NCI-H2227 (cell line): Measurements from ENCODE around the gene RTN4.
A peak's percentile ranks its signal among the peaks of the same experiment; 100 is the strongest.

Experiments
- DNase-seq: peaks from one replicate; lab custom pipeline; 2025; ENCODE audit not compliant: unreplicated experiment; lab: John Stamatoyannopoulos, UW

RTN4 gene

GRCh38 chr2:55045780-55046179 is 4.5 kb downstream of the RTN4 start:
- no peak for DNase-seq

- no peak for DNase-seq
These were observed 6.4 kb downstream of the RTN4 start for GRCh38 chr2:55043841-55044240.

GRCh38 chr2:55038428-55038827 is 11.8 kb downstream of the RTN4 start:
- no peak for DNase-seq

GRCh38 chr2:55035716-55036115 is 14.5 kb downstream of the RTN4 start:
- no peak for DNase-seq

- DNase-seq = no peak
These were observed 16.3 kb downstream of the RTN4 start for GRCh38 chr2:55033921-55034320.

GRCh38 chr2:55033076-55033742 is 17.0 kb downstream of the RTN4 start:
- DNase-seq = no peak

GRCh38 chr2:55031505-55031904 is 18.7 kb downstream of the RTN4 start:
- DNase-seq = no peak

- DNase-seq = no peak
These were observed 19.5 kb downstream of the RTN4 start for GRCh38 chr2:55030766-55031165.

GRCh38 chr2:55029098-55029497 is 21.2 kb downstream of the RTN4 start:
- DNase-seq = no peak

GRCh38 chr2:55027226-55027625 is 23.0 kb downstream of the RTN4 start:
- no peak for DNase-seq

GRCh38 chr2:55026202-55026601 is 24.0 kb downstream of the RTN4 start:
- DNase-seq = no peak

GRCh38 chr2:55025627-55026026 is 24.6 kb downstream of the RTN4 start:
- no peak for DNase-seq

GRCh38 chr2:55025082-55025481 is 25.2 kb downstream of the RTN4 start:
- DNase-seq = no peak

GRCh38 chr2:55022476-55022875 is 27.8 kb downstream of the RTN4 start:
- no peak for DNase-seq

GRCh38 chr2:55019526-55020258 is 30.6 kb downstream of the RTN4 start:
- DNase-seq = no peak

- no peak for DNase-seq
These were observed 31.6 kb downstream of the RTN4 start for GRCh38 chr2:55018619-55019018.

- DNase-seq = no peak
These were observed 32.4 kb downstream of the RTN4 start for GRCh38 chr2:55017880-55018279.

GRCh38 chr2:55017428-55017827 is 32.8 kb downstream of the RTN4 start:
- DNase-seq = no peak

- peak; percentile 74 for DNase-seq
These were observed 35.0 kb downstream of the RTN4 start for GRCh38 chr2:55014962-55015939.

- DNase-seq = no peak
These were observed 36.3 kb downstream of the RTN4 start for GRCh38 chr2:55013936-55014335.

- DNase-seq = no peak
These were observed 37.4 kb downstream of the RTN4 start for GRCh38 chr2:55012672-55013484.
